ENCODE measurements around the gene CTNNA3.

CTNNA3 gene

DNA sequence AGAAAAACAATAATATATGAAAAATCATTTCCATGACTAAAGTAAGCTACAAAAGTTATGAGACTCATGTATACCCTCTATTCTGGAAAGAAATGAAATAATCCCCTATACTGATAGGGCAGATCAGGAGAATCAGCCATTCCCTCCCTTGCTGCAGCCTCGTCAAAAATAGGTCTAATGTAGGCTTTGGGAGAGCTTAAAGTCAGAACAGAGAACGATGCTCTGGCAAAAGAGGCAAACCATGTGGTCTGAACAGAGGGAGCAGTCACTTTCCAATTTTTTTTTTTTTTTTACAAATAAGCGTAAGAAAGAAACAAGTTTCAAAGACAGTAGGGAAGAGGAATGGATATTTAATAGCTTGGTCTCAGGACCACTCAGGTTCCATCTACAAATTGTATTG, 1232.4 kb downstream of the CTNNA3 start:
- Histone ChIP-seq H3K36me3 (ENCODE audit: control insufficient read depth, insufficient read depth, low read length) (no peaks in the 10 kb centered on the region), H3K9ac (no peak overlapping the region), H3K4me1 (no peaks in the 10 kb centered on the region), H3K4me2 (ENCODE audit: low read length) (no peak overlapping the region), H3K4me3 (ENCODE audit: low read depth, low read length) (no peak overlapping the region), H3K27ac (no peak overlapping the region), H2AFZ (no peak overlapping the region), H3K79me2 (no peaks in the 10 kb centered on the region), H3K9me3 (ENCODE audit: control insufficient read depth, low read length) (no peaks in the 10 kb centered on the region), H3K27me3 (ENCODE audit: control insufficient read depth, insufficient read depth, low read length) (no peaks in the 10 kb centered on the region)
- TF ChIP-seq, protein P1, sequence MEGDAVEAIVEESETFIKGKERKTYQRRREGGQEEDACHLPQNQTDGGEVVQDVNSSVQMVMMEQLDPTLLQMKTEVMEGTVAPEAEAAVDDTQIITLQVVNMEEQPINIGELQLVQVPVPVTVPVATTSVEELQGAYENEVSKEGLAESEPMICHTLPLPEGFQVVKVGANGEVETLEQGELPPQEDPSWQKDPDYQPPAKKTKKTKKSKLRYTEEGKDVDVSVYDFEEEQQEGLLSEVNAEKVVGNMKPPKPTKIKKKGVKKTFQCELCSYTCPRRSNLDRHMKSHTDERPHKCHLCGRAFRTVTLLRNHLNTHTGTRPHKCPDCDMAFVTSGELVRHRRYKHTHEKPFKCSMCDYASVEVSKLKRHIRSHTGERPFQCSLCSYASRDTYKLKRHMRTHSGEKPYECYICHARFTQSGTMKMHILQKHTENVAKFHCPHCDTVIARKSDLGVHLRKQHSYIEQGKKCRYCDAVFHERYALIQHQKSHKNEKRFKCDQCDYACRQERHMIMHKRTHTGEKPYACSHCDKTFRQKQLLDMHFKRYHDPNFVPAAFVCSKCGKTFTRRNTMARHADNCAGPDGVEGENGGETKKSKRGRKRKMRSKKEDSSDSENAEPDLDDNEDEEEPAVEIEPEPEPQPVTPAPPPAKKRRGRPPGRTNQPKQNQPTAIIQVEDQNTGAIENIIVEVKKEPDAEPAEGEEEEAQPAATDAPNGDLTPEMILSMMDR (IDR thresholded peaks at IDR 0.05) = no peak

DNA sequence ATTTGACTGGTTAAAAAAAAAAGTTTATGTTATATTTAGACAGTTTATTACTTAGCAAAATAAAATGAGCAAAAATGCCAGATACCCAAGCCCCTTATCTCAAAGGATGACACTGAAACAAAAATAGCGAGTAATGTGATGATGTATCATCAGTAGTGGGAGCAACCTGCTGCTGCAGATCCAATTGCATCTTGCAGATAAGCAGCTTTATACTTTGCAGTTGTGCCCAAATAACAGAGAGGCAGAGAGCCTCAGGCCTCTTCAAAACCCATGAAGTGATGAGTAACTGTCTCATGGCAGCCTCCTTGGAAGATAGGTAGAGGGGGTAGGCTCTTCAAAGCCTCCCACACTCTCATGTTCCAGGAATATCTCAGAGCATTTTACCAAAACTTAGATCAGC, 1238.4 kb downstream of the CTNNA3 start:
- Histone ChIP-seq H3K4me1 (no peaks in the 10 kb centered on the region), H2AFZ (no peak overlapping the region), H3K27me3 (ENCODE audit: control insufficient read depth, insufficient read depth, low read length) (no peaks in the 10 kb centered on the region), H3K4me2 (ENCODE audit: low read length) (no peak overlapping the region), H3K4me3 (ENCODE audit: low read depth, low read length) (no peak overlapping the region), H3K79me2 (no peaks in the 10 kb centered on the region), H3K27ac (no peak overlapping the region), H3K9ac (no peak overlapping the region), H3K36me3 (ENCODE audit: control insufficient read depth, insufficient read depth, low read length) (no peaks in the 10 kb centered on the region), H3K9me3 (ENCODE audit: control insufficient read depth, low read length) (no peaks in the 10 kb centered on the region)
- TF ChIP-seq, protein P1 (IDR thresholded peaks at IDR 0.05) = no peak

DNA sequence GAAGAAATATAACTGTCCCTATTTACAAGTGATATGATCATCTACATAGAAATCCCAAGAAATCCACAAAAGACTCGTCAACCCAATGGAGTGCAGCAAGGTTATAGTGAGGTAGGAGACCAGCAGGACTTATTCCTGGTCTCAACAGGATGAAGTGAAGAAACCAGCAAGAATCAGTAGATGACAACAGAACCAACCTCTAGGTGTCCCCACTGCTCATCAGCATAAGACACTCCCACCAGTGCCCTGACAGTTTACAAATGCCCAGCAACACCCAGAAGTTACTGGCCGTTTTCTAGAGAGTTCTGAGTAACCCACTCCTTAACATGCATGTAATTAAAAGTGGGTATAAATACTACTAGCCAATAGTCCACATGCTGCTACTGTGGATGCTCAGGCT, 1240.7 kb downstream of the CTNNA3 start:
- H3K36me3 ChIP-seq (ENCODE audit: control insufficient read depth, insufficient read depth, low read length) = no peaks in the 10 kb centered on the region
- TF ChIP-seq, protein P1 (IDR thresholded peaks at IDR 0.05) = no peak
- no peak overlapping the region for H3K27ac ChIP-seq
- no peaks in the 10 kb centered on the region for H3K27me3 ChIP-seq (ENCODE audit: control insufficient read depth, insufficient read depth, low read length)
- H3K4me3 ChIP-seq (ENCODE audit: low read depth, low read length) = no peak overlapping the region
- H3K4me2 ChIP-seq (ENCODE audit: low read length) = no peak overlapping the region
- H3K4me1 ChIP-seq = no peaks in the 10 kb centered on the region
- no peaks in the 10 kb centered on the region for H3K9me3 ChIP-seq (ENCODE audit: control insufficient read depth, low read length)
- H3K9ac ChIP-seq = no peak overlapping the region
- H2AFZ ChIP-seq = no peak overlapping the region
- no peaks in the 10 kb centered on the region for H3K79me2 ChIP-seq

DNA sequence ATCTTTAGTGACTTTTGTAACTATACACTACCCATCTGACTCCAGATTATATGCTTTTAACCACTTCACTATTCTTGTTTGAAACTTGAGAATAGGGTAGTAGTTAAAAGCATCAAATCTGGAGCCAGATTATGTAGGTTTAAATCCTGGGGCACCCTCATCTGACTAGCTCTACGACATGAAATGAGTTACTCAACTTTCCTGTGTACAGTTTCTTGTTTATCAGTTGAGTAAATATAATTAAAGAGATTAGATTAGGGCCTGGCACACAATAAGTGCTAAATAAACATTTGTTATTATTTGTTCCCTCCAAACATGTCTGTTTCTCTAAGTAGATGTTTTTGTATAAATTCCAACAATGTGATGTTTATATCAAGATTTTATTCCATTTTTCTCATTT, 1255.4 kb downstream of the CTNNA3 start:
- Histone ChIP-seq H3K4me2 (ENCODE audit: low read length) (no peak overlapping the region), H3K79me2 (no peaks in the 10 kb centered on the region), H3K4me3 (ENCODE audit: low read depth, low read length) (no peak overlapping the region), H3K36me3 (ENCODE audit: control insufficient read depth, insufficient read depth, low read length) (no peaks in the 10 kb centered on the region), H3K27ac (no peak overlapping the region), H2AFZ (no peak overlapping the region), H3K4me1 (no peaks in the 10 kb centered on the region), H3K9me3 (ENCODE audit: control insufficient read depth, low read length) (no peaks in the 10 kb centered on the region), H3K27me3 (ENCODE audit: control insufficient read depth, insufficient read depth, low read length) (no peaks in the 10 kb centered on the region), H3K9ac (no peak overlapping the region)
- TF ChIP-seq, protein P1 (IDR thresholded peaks at IDR 0.05) = no peak

DNA sequence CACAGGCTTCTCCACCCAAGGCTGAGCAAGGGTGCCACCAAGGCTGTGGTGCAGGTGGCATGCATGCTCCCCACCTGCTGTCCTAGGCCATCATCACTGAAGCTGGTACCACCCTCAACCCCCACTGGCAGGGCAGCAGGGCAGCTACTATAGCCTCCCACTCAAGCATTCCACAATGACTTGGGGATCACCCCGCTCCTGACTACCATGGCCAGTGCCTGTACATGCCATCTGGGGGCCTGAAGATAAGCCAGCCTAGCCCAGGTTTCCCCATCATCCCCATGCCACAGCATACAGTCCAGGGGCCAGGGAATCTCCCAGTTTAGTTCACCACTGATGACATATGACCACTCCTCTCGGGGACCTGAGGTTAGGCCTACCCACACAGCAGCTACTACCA, 1281.1 kb downstream of the CTNNA3 start:
- Histone ChIP-seq H3K4me1 (no peaks in the 10 kb centered on the region), H3K36me3 (ENCODE audit: control insufficient read depth, insufficient read depth, low read length) (no peaks in the 10 kb centered on the region), H3K4me2 (ENCODE audit: low read length) (no peak overlapping the region)

More for the DNA sequence above, 1281.1 kb downstream of the CTNNA3 start:
- Histone ChIP-seq H3K4me3 (ENCODE audit: low read depth, low read length) (no peak overlapping the region), H3K9ac (no peak overlapping the region), H3K79me2 (no peaks in the 10 kb centered on the region), H3K9me3 (ENCODE audit: control insufficient read depth, low read length) (no peaks in the 10 kb centered on the region), H3K27me3 (ENCODE audit: control insufficient read depth, insufficient read depth, low read length) (no peaks in the 10 kb centered on the region), H3K27ac (no peak overlapping the region), H2AFZ (no peak overlapping the region)
- TF ChIP-seq, protein P1 (IDR thresholded peaks at IDR 0.05) = no peak

All from parathyroid adenoma (tissue), 2 donors.